ENCODE results near the gene CNIH3.

The CNIH3 gene

DNA sequence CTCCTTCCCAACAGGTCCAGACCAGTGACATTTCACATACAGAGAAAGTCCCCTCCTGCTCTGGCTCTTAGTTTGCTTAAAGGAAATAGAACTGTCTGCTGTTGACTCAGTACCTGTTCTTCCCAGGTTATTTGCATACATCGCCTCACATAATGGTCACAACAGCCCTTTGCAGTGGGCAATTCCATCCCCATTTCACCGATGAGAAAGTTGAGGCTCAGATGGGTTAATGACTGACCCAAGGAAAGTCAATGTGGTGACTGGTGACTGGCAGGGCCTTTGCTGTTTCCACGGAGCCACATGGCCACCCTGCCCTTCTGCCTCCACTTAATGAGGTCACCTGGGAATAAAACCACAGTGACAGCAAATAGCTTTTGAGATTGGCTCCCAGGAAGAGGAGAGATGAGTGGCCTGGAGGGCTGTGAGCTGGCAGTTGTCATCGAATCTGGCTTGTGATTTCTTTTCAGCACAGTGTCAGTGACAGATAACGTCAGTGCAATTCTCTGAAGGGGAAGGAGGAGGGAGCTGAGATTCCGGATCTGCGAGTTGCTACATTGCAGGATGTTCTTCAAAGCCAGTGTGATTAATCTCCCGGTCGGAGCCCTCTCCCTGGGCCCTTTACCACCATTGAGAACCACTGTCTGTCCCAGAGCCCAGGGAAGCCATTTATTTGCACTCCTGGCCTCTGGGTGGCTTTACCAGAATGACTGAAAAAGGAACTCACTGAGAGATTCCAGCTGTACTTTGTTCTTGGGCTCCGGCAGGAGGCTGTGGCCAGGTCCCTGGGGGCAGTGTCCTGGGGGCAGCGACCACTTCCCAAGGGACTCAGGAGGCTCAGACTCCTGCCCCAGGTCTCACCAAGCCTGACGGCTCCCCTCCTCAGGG, 117.2 kb downstream of the CNIH3 start:
- peak overlapping the region in 18 of 21 experiments; percentile 34 to 87 (median 68) for H3K27ac ChIP-seq
- H3K4me3 ChIP-seq: no peak overlapping the region

- Histone ChIP-seq H3K4me3 (no peak overlapping the region), H3K27ac (peak overlapping the region in 7 of 21 experiments; percentile 61 to 87 (median 86))
These were observed 118.3 kb downstream of the CNIH3 start for GRCh38 chr1:224734261-224734935.

DNA sequence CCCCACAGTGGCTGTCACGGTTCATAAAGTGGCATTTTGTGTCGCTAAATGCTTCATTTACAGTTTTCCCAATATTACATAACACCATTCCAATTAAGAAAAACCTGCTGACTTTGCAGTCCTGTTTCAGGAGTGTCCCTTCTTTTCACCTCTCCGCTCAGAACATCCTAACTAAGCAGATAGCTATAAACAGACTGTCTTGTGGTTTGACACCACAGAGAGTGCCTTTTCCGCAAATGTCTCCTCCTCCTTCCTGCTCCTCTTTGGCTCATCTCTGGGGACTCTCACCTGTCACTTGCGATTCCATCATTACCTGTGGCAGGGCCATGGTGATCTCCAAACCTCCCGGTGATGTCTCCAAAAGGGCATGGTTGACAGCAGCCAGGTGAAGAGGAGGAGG, 119.0 kb downstream of the CNIH3 start:
- H3K4me3 ChIP-seq: no peak overlapping the region
- no peak overlapping the region for H3K27ac ChIP-seq

DNA sequence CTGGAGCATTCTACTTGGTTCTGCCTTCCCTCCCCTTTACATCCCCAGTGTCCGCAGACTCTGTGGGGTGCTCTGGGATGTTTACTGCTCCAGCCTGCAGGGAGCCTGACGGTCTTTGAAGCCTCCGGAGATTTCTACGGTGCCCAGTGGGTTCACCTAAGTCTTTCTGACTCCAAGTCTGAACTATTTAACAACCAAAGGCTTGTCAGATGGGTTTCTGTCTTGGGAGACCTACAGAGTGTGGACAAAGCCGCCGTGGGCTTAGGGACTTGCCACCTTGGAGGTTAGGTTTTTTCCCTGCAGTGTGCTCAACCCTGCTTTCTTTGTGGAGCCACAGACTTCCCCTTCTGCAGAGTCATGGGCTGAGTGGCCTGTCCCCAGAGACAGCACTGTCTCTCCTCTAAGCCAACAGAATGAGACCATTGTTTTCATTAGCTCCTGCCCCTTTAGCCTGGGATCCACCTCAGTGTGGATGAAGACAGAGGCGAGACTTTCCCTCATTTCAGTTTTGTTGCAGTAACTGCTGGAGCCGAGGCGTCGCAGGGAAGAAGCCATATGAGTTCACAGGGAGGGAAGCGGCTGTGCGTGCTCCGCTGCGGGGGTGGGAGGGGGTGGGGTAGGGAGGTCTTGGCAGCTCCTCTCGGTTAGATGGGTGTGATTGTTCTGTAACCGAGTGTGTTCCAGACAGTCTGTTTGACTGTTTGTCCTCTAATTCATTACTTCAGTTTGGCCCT, 120.7 kb downstream of the CNIH3 start:
- H3K27ac ChIP-seq: peak overlapping the region in 19 of 21 experiments; percentile 1 to 82 (median 64)

DNA sequence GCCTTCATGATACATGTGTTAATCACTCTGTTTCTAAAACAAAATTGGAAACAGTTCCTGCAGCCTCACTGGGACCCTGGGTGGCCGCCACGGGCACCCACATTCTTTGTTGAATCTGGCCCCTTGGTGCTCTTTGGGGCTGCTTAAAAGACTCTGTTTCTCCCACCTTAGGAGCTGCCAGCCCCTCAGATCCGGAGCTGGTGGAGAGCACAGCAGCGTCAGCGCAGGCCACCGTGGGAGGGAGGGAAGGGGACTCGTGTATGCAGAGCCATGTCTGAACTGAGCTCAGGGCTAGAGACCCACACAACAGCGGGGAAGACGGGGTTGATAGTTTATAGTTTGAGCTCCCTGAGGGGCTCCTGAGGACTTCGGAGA, 121.2 kb downstream of the CNIH3 start:
- H3K27ac ChIP-seq: peak overlapping the region in 18 of 21 experiments; percentile 7 to 82 (median 65)

More for the DNA sequence above, 120.7 kb downstream of the CNIH3 start:
- H3K4me3 ChIP-seq: no peak overlapping the region

DNA sequence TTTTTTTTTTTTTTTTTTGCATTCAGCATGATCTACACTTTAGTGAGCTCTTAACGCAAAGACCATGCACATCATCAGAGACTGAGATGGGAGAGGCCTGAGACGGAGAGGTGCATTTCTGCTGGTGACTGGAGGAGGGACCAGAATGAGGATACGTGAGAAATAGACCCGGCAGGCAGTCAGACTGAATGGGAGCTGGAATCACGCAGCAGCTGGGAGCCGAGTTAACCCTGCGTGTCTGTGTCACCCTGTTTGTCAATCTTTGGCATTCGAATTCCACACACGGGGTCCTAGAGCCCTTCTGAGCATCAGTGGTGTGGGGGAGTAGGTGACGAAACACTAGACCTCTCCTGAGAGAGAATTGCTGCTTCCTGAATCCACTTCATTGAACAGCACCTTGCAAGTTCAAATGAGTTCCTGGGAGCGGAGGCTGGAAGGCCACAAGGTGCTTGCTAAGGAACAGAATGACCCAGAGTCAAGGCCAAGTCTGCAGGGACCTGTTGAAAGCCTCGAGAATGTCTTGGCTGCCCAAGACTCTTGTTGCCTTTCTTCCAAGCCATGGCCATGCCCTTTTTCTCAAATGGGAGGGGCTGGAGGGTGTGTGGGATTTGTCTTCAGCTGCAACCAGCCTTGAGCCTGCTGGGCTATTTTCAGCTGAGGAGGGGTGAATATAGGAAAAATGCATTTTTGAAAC, 123.3 kb downstream of the CNIH3 start:
- H3K27ac ChIP-seq: no peak overlapping the region

More for the DNA sequence above, 121.2 kb downstream of the CNIH3 start:
- H3K4me3 ChIP-seq: no peak overlapping the region

GRCh38 chr1:224739997-224740684, 124.0 kb downstream of the CNIH3 start:
- Histone ChIP-seq H3K27ac (no peak overlapping the region), H3K4me3 (no peak overlapping the region)

More for the DNA sequence above, 123.3 kb downstream of the CNIH3 start:
- no peak overlapping the region for H3K4me3 ChIP-seq

DNA sequence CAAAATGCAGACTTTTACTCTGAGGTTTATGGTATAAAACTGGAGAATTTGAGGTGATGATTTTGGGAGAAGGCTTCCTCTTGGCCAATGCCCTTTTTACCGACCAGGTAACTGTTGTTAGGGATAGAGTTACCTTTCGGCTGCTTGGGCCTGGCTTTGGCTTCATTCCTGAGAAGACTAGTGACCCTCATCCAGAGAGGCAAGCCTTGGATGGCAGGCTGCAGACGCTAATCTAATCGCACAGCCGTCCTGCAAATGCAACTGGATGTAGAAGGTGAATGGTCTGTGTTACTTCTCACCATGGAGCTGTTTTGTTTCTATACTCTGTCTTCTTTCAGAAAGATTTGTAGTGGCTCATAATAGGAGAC, 124.6 kb downstream of the CNIH3 start:
- Histone ChIP-seq H3K4me3 (no peak overlapping the region), H3K27ac (no peak overlapping the region)

DNA sequence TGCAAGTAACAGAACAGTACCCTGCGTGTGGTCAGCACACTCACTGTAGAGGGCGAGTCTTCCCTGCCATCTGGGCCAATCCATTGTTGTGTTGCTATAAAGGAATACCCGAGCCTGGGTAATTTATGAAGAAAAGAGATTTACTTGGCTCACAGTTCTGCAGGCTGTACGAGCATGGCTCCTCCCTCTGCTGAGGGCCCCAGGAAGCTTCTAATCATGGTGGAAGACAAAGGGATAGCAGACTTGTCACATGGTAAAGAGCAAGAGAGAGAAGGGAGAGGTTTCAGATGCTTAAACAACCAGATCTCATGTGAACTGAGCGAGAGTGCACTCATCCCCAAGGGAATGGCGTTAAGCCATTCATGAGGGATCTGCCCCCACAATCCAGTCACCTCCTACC, 126.2 kb downstream of the CNIH3 start:
- H3K4me3 ChIP-seq: no peak overlapping the region

GRCh38 chr1:224743608-224744164, 127.6 kb downstream of the CNIH3 start:
- Histone ChIP-seq H3K27ac (no peak overlapping the region), H3K4me3 (no peak overlapping the region)

More for the DNA sequence above, 126.2 kb downstream of the CNIH3 start:
- no peak overlapping the region for H3K27ac ChIP-seq

- H3K27ac ChIP-seq: no peak overlapping the region
- H3K4me3 ChIP-seq: no peak overlapping the region
These were observed 128.4 kb downstream of the CNIH3 start for GRCh38 chr1:224744521-224744920.

DNA sequence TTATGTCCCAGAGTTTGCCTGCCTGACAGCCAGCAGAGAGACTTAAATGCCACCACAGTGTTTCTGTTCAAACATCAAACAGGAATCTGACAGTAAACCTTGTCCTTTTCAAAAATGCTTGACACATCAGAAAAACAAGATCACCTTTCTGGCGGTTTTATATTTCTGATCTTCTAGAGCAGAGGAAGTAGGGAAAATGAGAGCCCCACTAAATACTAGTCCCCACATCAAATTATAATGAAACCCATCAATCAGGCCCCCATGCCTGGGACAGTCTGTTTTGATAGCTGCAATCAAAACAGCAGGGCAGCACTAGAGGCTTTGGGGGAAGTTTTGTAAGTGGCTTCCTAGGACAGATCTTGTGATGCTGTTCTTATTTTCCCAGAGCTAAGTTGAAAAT, 129.3 kb downstream of the CNIH3 start:
- no peak overlapping the region for H3K27ac ChIP-seq

GRCh38 chr1:224745924-224746323, 129.8 kb downstream of the CNIH3 start:
- Histone ChIP-seq H3K4me3 (no peak overlapping the region), H3K27ac (no peak overlapping the region)

More for the DNA sequence above, 129.3 kb downstream of the CNIH3 start:
- H3K4me3 ChIP-seq: no peak overlapping the region

DNA sequence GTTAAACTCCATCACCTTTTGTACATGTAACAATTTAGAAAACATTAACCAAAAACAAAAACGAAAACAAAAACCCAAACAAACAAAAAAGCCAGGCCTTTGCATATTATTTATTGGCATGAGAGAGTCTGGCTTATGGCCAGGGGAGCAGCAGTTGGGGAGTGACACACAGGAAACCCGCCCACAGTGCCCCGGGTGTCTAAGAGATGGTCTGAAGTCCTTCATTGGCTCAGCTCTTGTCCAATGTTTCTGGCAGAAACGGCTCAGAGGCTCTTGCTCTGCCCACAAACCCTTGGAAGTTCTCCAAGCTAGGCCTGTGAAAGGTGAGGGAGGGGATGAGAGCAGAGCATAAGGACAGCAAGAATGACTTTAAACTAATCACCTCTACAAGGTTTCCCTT, 131.5 kb downstream of the CNIH3 start:
- no peak overlapping the region for H3K4me3 ChIP-seq
- peak overlapping the region in 3 of 21 experiments; percentile 7 to 44 (median 40) for H3K27ac ChIP-seq

GRCh38 chr1:224749916-224750315, 133.8 kb downstream of the CNIH3 start:
- Histone ChIP-seq H3K4me3 (no peak overlapping the region), H3K27ac (no peak overlapping the region)

- no peak overlapping the region for H3K4me3 ChIP-seq
- no peak overlapping the region for H3K27ac ChIP-seq
These were observed 135.7 kb downstream of the CNIH3 start for GRCh38 chr1:224751624-224752311.

DNA sequence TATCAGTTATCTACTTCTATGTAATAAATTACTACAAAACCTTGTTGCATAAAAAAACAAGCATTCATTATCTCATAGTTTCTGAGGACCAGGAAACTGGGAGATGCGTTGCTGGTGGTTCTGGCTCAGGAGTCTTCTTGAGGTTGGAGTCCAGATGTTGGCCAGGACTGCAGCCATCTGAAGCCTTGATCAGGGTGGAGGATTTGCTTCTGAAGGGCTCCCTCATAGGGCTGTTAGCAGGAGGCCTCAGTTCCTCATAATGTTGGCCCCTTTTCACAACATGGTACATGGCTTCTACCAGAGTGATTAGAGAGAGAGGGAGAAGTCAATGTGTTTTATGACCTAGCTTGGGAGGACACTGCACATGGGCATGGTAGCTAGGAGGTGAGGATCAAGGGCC, 137.4 kb downstream of the CNIH3 start:
- Histone ChIP-seq H3K4me3 (no peak overlapping the region), H3K27ac (no peak overlapping the region)

GRCh38 chr1:224755586-224755985, 139.5 kb downstream of the CNIH3 start:
- no peak overlapping the region for H3K4me3 ChIP-seq

More at GRCh38 chr1:224755586-224755985, 139.5 kb downstream of the CNIH3 start:
- no peak overlapping the region for H3K27ac ChIP-seq

All from skin epidermis (tissue), 12 donors.